KG1 (cell line): ENCODE measurements around the gene RAB3C.
"Not testable (repeated sequence)": the region's sequence is repeated elsewhere in the genome, so short reads cannot be mapped to it uniquely, and the experiment has no call there.

Experiments used
- DNase-seq: peaks from one replicate; lab custom pipeline; 2025; lab: John Stamatoyannopoulos, UW

RAB3C gene

DNA sequence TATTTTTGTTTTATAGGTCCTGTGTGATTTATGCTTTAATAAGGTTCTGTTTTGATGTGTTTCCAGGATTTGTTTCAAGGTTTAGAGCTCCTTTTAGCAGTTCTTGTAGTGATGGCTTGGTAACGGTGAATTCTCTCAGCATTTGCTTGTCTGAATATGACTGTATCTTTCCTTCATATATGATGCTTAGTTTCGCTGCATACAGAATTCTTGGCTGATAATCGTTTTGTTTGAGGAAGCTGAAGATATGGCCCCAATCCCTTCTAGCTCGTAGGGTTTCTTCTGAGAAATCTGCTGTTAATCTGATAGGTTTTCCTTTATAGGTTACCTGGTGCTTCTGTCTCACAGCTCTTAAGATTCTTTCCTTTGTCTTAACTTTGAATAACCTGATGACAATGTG, 20.0 kb downstream of the RAB3C start:
- not testable (repeated sequence) for DNase-seq

DNA sequence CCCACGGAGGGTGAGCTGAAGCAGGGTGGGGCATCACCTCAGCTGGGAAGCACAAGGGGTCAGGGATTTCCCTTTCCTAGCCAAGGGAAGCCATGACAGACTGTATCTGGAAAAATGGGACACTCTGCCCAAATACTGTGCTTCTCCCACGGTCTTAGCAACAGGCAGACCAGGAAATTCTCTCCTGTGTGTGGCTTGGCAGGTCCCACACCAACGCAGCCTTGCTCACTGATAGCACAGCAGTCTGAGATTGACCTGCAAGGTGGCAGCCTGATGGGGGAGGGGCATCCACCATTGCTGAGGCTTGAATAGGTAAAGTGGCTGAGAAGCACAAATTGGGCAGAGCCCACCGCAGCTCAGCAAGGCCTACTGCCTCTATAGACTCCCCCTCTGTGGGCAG, 23.2 kb downstream of the RAB3C start:
- no peak for DNase-seq

DNA sequence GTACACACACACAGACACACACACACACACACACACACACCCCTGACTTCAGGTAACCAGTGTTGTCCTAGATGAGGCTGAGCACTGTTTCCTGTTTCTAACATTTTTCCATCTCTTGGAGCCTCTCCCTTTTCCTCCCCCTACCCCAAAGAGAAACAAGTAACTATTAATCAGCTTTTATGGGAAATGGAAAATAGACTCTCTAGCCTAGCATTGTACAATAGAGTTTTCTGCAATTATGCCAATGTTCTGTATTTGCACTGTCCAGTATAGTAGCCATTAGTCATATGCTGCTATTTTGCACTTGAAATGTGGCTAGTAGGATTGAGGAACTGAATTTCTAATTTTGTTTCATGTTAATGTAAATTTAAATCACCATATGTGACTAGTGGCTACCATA, 33.1 kb downstream of the RAB3C start:
- DNase-seq: no peak

DNA sequence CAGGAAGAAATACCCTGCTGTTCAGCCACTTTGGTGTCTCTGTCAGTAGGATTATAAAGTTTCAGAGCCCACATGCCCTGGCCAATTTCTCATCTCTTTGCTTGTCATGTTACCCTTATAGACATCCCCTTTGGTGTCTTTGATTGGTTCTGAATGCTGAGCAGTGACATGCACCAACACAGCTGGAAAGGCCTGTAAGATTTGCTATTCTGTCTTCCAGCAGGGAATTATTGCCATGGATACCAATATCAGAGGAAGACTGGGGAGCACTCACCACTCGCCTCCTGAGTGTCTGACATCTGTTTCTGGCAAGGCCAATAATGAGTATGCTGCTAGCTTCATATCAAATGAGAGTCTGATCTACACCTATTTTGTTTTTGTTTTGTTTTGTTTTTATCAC, 34.4 kb downstream of the RAB3C start:
- no peak for DNase-seq

DNA sequence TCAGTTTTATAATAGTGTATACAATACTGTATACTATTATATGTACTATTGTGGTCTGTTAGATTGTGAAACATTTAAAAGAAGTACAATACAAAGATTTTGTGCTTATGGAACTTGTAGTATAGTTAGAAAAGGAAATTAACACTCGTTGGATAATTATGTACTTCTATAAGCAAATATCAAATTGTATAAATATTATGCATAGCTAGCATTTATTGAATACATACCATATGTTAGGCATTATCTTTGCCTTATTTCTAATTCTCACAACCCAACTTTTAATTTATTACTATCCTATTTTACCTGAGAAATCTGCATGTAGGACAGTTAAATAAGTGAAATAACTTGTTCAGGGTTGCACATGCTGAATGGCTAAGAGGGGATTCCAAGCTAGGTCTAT, 37.5 kb downstream of the RAB3C start:
- no peak for DNase-seq

DNA sequence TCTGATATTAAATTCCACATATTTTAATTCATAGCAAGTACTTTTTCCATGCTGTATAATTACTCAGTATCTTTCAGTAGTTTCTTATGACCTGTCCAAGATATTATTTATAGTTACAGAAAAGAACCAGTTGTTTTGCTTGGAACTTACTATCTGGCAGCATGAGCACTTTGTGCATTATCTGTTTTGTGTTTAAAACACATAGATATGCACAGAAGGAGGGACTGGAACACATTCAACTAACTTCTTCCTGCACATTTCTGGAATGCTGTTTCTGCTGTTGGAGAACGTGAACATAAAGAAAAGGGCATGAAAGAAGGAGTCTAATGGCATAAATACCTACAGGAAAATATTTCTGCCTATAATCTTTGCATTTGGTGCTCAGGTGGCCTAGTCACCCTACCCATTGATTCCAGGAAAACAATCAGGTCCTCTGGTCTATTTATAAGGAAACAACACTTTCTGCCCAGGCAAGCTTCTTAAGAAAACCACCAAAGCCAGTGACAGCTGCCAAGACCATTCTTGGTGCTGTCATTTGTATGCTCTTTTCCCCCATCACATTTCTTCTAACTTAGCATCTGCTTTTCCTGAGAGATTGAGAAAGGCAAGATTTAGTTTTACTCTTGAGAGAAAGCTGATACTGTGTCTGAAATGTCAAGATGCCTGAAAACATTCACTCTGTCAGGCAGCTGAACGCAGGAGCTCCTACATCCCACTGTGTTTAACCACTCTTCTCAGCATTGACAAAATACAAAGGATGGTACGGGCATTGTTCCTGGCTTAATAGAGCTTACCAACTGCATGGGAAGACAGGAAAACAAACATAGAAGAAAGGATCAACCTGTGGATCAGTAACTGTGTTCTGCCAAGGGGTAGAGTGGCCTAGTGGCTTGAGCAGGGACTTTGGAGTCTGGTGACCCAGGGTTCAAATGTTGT, 40.3 kb downstream of the RAB3C start:
- DNase-seq: no peak

DNA sequence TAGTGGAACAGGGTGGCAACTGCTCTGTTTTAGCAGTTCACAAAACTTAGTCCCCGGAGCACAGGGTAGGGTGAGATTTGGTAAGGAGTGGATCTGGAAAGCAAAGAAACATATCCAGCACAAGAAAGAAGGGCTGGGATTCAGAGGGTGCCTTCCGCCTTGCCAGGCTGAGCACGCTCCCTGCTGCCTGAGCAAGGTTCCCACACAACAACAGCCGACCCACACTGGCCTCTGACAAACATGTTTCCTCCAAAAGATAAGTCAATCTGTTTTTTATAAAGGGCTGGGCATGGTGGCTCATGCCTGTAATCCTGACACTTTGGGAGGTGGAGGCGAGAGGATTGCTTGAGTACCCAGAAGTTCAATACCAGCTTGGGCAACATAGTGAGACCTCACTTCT, 45.8 kb downstream of the RAB3C start:
- DNase-seq: no peak

DNA sequence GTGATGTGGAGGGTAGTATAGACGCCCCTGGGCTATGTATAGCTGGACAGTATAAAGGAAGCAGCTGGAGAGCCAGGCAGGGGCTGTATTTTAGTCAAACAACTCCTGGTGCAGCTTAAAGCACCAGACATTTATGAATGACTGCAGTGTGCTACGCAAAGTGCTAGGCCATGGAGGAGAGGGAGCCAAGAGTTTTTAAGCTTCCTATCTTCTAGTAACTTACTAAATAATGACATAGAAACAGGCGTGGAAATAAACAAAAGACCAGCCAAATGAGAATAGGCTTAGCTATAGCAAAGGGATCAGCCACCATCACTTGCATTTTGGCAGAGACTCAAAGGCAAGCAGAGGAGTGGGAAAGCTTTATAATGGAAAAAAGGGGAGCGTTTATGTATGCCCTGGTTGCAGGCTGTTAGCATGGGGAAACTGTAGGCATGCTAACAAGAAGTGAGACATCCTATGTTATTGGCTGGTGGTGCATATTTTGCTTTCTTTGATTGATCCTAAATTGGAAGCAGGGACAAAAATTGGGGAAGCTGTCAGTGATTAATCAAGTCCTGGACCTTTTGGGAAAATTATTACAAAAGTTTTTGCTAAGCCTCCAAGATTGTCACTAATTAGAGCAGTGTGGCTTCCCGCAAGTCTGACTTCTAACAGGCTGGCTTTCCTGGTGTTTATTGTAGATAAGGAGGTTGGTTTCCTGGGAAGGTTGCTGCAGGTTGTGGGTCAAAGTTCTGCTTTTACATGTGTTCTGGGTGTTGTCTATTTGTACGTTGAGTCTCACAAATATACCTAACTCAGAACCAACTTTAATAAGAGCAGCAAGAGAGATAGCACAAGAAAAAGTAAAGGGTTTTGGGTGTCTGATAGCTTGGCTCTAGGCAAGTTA, 46.6 kb downstream of the RAB3C start:
- DNase-seq: no peak

DNA sequence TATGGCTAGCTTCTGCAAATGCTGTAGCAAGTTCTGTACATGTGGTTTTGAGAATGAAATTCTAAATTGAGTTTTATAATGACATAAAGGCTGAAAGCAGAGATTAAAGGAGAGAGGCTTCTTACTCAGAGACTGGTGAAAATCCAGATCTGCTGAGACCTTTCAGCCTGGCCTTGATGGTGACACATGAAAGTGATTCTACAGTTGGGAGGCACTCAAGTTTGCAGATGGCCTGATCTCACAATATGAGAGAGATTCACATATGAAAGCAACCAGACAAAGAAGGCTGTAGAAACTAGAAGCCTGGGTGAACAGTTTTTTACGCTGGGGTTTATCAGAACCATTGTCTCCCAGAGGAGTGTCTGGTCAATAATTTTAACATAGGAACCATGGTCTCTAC, 49.0 kb downstream of the RAB3C start:
- DNase-seq: no peak

DNA sequence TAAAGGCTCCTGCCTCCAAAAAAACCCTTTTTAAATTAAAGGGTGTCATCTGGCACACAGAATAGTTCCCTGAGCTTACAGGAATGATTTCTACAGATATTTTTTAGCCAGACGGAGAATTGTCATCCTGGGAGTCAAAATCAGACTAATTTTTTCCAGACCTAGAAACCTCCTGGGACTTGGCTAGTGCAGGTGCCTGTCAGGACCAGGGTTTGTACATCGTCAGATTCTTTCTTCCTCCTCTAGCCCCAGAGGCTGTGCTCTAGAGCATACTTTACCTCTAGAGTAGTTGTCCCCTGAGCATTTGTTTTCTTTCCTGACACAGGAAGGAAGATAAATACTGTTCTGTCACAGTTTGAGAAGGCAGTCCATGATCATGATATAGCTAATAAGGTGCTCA, 52.5 kb downstream of the RAB3C start:
- DNase-seq: no peak

DNA sequence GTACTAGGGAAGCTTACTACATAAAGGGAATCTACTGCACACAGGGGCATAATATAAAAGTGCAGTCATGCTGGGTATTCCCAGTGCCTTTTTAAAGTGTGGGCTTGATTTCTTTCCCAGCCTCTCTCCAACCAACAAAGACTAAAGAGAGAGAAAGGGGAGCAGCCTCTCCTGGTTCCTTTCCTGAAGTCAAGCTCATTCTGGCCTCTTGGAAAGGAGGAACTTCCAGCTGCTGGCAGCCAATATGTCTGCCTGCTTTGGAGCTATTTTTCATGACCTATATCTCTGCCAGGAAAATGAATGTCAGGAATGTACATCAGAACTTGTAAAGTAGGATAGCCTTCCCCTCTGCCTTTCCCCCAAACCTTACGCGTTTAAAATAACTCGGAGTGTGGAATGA, 57.1 kb downstream of the RAB3C start:
- DNase-seq: no peak

DNA sequence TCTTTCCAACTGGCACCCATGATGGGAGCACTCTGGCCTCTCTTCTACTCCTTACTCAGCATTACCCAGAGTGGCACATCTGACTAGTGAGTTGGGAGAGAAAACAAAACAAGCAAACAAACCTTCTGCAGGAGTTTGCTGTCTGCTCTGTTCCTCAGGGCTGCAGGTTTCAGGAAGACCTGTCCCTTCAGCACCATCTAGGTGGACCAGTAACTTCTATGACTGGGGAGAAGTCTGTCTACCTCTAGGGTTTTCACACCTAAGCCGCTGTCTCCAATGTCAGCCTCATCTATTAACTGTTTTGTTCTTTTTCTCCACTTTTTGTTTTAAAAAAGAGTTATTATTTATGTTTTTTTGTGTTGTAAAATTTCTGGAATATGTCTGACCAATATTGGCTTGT, 58.7 kb downstream of the RAB3C start:
- no peak for DNase-seq

DNA sequence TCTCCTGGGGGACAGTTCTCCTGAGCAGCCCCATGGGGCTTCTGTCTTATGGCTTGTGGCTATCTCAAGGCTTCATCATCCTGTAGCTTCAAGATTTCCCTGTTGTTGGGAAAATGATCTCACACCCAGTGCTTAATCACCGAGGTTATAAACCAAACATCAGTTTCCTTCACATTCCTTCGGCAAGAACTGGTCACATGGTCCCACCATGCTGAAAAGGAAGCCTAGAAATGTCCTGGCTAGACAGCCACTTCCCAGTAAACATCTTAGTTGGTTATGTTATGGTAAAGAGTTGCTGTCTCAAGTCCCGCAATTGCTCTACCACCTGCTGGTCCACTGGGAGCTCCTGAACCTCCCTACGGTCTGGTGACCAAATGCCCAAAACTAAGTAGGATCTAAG, 66.0 kb downstream of the RAB3C start:
- no peak for DNase-seq

DNA sequence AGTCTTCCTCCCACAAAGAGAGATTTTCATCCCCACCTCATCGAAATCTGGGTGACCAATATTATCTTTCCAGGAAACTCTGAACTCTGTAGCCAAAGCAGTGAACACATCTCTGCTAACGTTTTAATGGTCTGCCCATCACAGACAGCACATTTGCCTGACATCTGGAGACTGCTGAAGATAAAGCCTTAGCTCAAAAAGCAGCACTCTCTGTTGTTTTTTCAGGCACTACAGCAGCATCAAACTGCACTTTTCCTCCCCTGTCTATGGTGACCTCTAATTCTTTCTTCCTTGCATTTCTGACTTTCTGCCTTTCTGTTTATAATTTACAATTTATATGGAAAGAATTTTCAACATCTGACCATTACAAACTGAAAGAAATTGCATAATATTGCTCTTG, 66.8 kb downstream of the RAB3C start:
- DNase-seq: no peak

DNA sequence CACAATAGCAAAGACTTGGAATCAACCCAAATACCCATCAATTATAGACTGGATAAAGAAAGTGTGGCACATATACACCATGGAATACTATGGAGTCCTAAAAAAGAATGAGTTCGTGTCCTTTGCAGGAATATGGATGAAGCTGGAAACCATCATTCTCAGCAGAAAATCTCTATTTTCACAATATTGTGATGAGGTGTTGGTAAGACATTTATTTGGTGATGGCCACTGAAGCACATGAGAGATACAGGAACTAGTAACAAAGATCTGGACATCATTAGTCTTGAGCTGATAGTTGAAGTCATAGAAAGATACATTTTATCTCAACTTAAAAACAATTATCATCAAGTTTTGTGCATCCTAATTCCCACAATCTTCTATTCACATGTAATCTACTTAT, 70.6 kb downstream of the RAB3C start:
- DNase-seq: no peak

DNA sequence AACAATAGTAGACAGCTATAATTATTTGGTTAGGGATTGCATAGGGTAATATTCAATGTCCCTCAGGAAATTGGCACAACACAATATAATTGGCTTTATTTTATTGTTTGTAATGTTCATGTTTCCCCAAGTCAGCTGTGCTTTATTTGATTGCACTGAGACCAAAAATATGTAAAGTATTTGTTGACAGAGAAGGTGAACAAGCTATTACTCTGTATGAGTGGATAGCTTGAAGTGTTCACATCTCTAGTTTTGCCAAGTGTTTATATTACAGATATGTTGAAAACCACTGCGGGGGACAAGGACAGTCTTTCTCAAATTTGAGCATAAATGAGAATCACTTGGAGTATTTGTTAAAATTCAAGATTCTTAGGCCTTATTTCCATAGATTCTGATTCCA, 83.3 kb downstream of the RAB3C start:
- DNase-seq: no peak

DNA sequence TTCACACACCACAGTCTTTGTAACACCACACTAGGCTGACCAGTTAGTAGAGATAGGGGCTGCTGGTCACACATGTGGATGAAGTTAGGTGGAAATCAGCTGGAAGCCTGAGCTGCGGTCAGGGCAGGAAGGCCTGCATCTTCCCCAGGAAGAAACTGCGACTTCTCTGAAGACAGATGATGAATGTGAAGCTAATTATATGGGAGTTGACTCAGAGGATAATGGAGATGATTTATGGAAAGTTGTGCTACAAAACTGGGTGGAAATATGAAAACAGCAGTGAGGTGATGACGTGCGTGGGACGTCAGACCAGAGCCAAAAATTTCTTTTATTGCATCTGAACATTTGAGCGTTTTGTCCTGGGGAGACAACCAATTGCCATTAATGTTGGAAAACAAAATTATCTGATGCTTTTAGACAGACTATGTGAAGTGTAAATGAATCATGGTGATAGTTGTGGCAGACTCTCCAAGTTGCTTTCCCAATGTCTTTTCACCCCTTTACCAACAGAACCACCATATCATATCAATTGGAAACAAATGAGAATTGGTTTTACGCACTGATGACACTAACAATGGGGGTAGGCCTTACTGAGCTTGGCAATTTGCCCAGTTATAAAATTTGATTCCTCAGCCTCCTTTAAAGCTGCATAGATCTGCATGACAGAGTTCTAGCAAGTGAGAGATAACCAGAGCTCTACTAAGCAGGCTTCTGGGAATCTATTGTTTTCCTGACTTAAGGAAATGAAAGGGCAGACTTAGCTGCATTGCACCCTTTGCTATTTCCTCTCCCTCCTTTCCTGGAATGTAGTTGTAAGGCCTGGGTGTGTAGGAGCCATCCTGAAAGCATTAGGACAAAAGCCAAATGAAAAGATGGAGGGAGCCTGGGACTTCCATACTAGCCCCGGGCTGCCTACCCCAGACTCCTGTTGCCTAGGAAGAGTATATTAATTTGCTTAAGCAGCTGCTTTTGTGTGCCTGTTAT, 84.0 kb downstream of the RAB3C start:
- DNase-seq: no peak

DNA sequence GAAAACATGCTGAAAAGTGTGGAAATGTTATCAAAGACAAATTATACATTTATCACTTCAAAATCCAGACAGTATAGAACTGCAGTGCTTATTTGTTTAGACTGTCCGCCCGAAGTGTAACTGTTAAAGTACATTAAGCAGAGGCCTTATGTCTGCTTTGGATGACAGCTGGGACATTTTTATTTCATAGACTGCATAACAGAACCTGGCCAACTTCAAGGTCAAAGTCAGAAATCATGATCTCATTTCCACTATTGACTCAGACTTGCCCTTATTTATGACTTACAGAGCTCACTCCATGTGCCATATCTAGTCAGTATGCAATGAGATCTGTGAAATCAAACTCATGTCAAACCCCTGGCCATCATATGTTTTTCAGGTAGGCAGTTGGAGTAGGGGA, 87.7 kb downstream of the RAB3C start:
- DNase-seq: no peak

DNA sequence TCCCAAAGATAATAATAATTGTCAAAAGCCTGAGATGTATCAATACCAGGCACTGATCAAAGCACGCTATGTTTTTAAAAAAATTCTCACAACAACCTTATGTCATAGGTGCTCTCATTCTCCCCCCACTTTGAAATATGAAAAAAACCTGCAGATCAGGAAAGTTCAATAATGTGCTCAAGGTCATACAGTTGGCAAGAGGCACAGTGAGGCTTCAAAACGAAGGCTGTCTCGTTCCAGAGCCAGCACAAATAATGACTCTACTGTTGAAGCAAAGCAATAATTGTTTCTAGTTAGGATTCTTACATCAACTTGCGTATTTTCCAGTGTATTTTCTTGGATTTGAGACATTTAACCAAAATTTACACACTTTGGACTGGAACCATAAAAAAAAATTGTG, 88.3 kb downstream of the RAB3C start:
- no peak for DNase-seq

DNA sequence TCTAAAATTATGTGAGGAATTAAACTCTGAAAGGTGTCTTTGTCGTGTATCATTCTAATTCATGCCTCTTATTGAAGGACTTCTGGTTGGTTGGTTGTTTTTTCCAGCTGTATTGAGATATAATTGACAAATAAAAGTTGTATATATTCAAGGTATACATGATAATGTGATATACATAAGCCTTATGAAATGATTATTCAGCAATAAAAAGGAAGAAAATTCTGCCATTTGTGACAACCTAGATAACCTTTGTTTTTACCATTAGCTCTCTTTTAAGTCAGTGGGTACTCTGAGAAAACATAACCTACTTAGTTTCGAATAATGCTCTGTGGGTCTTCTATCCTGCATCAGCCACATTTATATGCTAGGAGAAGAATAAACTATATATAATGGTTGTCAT, 89.6 kb downstream of the RAB3C start:
- DNase-seq: no peak

DNA sequence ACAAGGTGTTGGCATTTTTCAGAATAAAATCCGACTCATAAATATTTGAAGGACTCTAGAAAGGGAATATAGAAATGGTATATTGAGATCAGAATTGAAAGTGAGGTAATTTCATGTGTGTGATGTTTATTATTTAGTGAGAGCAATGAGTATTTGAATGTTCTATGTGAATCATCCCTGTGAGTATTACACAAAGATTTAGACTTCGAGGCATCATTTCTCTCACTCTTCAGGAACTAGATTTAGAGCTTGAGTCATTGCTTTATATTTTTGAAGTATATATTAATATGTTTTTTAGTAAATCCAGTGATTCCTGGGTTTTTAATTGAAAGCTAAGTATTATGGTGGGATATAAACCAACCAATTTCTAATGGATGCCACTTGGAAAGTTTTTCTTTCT, 91.2 kb downstream of the RAB3C start:
- DNase-seq: no peak

DNA sequence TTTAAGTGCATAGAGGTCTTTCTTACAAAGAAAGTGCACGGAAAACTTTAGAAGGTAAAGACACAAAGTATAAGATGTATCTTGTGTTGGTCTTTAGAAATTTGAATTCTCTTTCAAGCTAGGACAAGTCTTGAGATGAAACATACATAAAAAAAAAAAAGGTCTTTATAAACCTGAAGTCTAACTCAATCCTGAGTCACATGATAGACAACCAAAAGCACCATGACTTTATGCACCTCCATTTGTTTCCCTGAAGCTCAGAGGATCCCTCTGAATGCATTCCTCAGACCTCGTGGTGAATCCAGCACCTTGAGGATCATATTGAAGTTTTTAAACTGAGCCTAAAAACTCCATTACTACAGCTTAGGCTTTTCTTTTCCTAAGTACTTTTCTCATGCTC, 91.8 kb downstream of the RAB3C start:
- DNase-seq: no peak
